ENCODE data around the gene CAND2. TPM values are rescaled to one million over a fixed set of nuclear protein-coding genes. Genes with fewer than 3 reads are reported as not detected.

CAND2 gene
- total RNA-seq, 3 donors from 2014 or later: 1.3 to 14.1 (median 1.4) TPM

- intact Hi-C loops (cut with DNase I, micrococcal nuclease): no loop called here
- DNase-seq (no peak), ATAC-seq (no peak)
- no peaks in the 10 kb centered on the region for H3K4me1 ChIP-seq (ENCODE audit: low read depth)
- H3K4me3 ChIP-seq: no peak overlapping the region
- no peak for TF ChIP-seq CTCF (IDR thresholded peaks at IDR 0.05)
- peaks cover 6% of the 10 kb centered on the region for H3K9me3 ChIP-seq
- H3K36me3 ChIP-seq (ENCODE audit: low read depth): no peaks in the 10 kb centered on the region
These were observed 65.9 kb downstream of the CAND2 start for GRCh38 chr3:12862387-12862786.

- no peak overlapping the region for H3K4me3 ChIP-seq
- intact Hi-C loops (cut with DNase I, micrococcal nuclease): no loop called here
- peaks cover 11% of the 10 kb centered on the region for H3K4me1 ChIP-seq (ENCODE audit: low read depth)
- no peak for TF ChIP-seq CTCF (IDR thresholded peaks at IDR 0.05)
- no peaks in the 10 kb centered on the region for H3K36me3 ChIP-seq (ENCODE audit: low read depth)
- ATAC-seq (no peak), DNase-seq (no peak)
- H3K9me3 ChIP-seq: peaks cover 6% of the 10 kb centered on the region
These were observed 68.8 kb downstream of the CAND2 start for GRCh38 chr3:12865271-12865670.

DNA sequence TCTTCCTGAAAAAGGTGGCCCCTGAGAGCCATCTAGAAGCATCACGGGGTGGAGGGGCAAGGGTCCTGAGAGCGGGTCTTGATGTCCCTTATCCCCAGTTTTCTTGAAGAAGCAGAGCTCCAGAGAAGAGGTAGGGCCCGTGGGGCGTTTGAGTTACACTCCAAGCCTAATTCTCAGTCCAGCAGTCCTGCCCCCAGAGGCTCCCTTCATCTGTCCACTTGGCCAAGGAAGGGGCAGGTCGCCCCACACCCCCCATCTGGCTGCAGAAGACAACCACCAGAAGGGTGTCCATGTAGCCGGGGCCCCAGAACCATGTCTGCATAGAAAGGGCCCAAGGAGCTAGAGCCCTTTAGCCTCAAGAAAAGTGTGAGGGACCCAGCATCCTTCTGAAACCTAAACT, 70.4 kb downstream of the CAND2 start:
- intact Hi-C loops (cut with DNase I, micrococcal nuclease): no loop called here
- ATAC-seq: no peak
- H3K9me3 ChIP-seq: peaks cover 6% of the 10 kb centered on the region
- no peak for DNase-seq
- no peaks in the 10 kb centered on the region for H3K36me3 ChIP-seq (ENCODE audit: low read depth)
- no peak overlapping the region for H3K4me3 ChIP-seq
- no peak for TF ChIP-seq CTCF (IDR thresholded peaks at IDR 0.05)
- H3K4me1 ChIP-seq (ENCODE audit: low read depth): peaks cover 11% of the 10 kb centered on the region

- peak; percentile 78 to 85 (median 84) for DNase-seq
- Histone ChIP-seq H3K9me3 (peaks cover 6% of the 10 kb centered on the region), H3K4me3 (no peak overlapping the region), H3K36me3 (ENCODE audit: low read depth) (no peaks in the 10 kb centered on the region), H3K4me1 (ENCODE audit: low read depth) (peaks cover 11% of the 10 kb centered on the region)
- intact Hi-C loops (cut with DNase I, micrococcal nuclease): no loop called here
- TF ChIP-seq CTCF (IDR thresholded peaks at IDR 0.05): peak; percentile 94
- peak; percentile 95 for ATAC-seq
These were observed 71.9 kb downstream of the CAND2 start for GRCh38 chr3:12868039-12869034.

- Histone ChIP-seq H3K4me1 (ENCODE audit: low read depth) (peaks cover 11% of the 10 kb centered on the region), H3K36me3 (ENCODE audit: low read depth) (no peaks in the 10 kb centered on the region), H3K4me3 (no peak overlapping the region), H3K9me3 (peaks cover 6% of the 10 kb centered on the region)
- ATAC-seq (peak; percentile 77), DNase-seq (peak; percentile 69 to 79 (median 79))
- no peak for TF ChIP-seq CTCF (IDR thresholded peaks at IDR 0.05)
- intact Hi-C loops (cut with DNase I, micrococcal nuclease): no loop called here
These were observed 72.6 kb downstream of the CAND2 start for GRCh38 chr3:12869035-12869621.
